ENCODE results near the gene OR6T1.

GRCh38 chr11:123973816-123974215 is 30.2 kb upstream of the OR6T1 start:
- TF ChIP-seq CTCF (conservative IDR thresholded peaks at IDR 0.05; ENCODE audit: low read depth, low read length) (no peak), EZH2 (IDR thresholded peaks at IDR 0.05; ENCODE audit: borderline replicate concordance, low read depth, low read length, poor library complexity, severe bottlenecking) (no peak)
